SK-N-MC (cell line): Measurements from ENCODE around the gene PPP1R1B.

Source experiments
- EZH2 ChIP-seq: fragments of 200-600 bp; sonication (generic); IDR thresholded peaks from one replicate; pipeline ENCODE4 v1.6.1; 2017; ENCODE audit warnings: antibody characterized with exemption
- FOXP2 ChIP-seq: optimal IDR thresholded peaks from 2 replicates; pipeline ENCODE3; 2011; ENCODE audit warnings: mild to moderate bottlenecking, moderate library complexity; ENCODE audit not compliant: insufficient read depth; ENCODE audit errors: extremely low read length, control extremely low read depth
- POLR2AphosphoS5 ChIP-seq: IDR thresholded peaks from 2 replicates; pipeline ENCODE4 v1.6.1; 2012; ENCODE audit warnings: mild to moderate bottlenecking, low read depth, low read length, borderline replicate concordance

GRCh38 chr17:39667945-39668924, 41.5 kb downstream of the PPP1R1B start, which contains the start of gene PNMT:
- no peak for TF ChIP-seq POLR2AphosphoS5
- TF ChIP-seq EZH2, result no peak
- TF ChIP-seq FOXP2, result no peak
